Esophagus muscularis mucosa (tissue), 4 donors: ENCODE results near the gene CAMTA1. TPM values are rescaled to one million over a fixed set of nuclear protein-coding genes. Genes with fewer than 3 reads are reported as not detected.

ENCODE experiments used
- DNase-seq: peaks from one replicate; pipeline ENCODE4 v3.0.0-alpha.2; 2017; ENCODE audit errors: extremely low spot score
- H3K27ac ChIP-seq, 4 donors: fragments of 200-600 bp; sonication (generic); replicated peaks in 1 of 4; 1 replicate in 3 of 4; 2 replicates in 1 of 4; pipeline ENCODE4 v1.5.1; 2016 to 2019; ENCODE audit warnings: mild to moderate bottlenecking in 1 of 4
- H3K27me3 ChIP-seq, 4 donors: fragments of 200-600 bp; sonication (generic); one replicate each; pipeline versions ENCODE4 v1.5.1 to v1.6.0; 2016 to 2019
- H3K36me3 ChIP-seq, 4 donors: fragments of 200-600 bp; sonication (generic); one replicate each; pipeline ENCODE4 v1.5.1; 2016 to 2019
- H3K4me1 ChIP-seq, 4 donors: fragments of 200-600 bp; sonication (generic); one replicate each; pipeline ENCODE4 v1.5.1; 2016 to 2019
- H3K4me3 ChIP-seq, 4 donors: fragments of 200-600 bp; sonication (generic); 1 replicate in 2 of 4; 2 replicates in 2 of 4; pipeline ENCODE4 v1.5.1; 2016 to 2019; ENCODE audit warnings: mild to moderate bottlenecking in 4 of 4, moderate library complexity in 1 of 4
- H3K9me3 ChIP-seq, 4 donors: fragments of 200-600 bp; sonication (generic); 1 replicate in 3 of 4; 2 replicates in 1 of 4; pipeline ENCODE4 v1.5.1; 2016 to 2019
- EP300 ChIP-seq: sonication (generic); formaldehyde crosslinking; IDR thresholded peaks from one replicate; pipeline ENCODE4 v1.6.1; 2017; ENCODE audit warnings: antibody characterized with exemption
- POLR2A ChIP-seq: fragments of 450-650 bp; IDR thresholded peaks from one replicate; pipeline ENCODE4 v1.6.1; 2017; ENCODE audit warnings: antibody characterized with exemption, moderate library complexity, mild to moderate bottlenecking, low read depth
- POLR2AphosphoS5 ChIP-seq, 2 donors: sonication (generic); formaldehyde crosslinking; IDR thresholded peaks; one replicate each; pipeline ENCODE4 v1.6.1; 2017; ENCODE audit warnings: antibody characterized with exemption in 2 of 2
- WGBS: methylation state at CpG from one replicate; pipeline ENCODE4 v1.1.5; 2018; 5-methylcytosine and 5-hydroxymethylcytosine counted together
- intact Hi-C: fragments of 100-400 bp; cut with DNase I; formaldehyde crosslinking; loops from one replicate; pipeline ENCODE4 v1.15.1; 2023
- total RNA-seq, 4 donors: library from RNA; depleted of rRNA; stranded (reverse); fragments of >200 nt; gene quantifications; one replicate each; pipeline versions ENCODE4 v1.1.0 to v1.2.1, GENCODE V29; 2016
- TF ChIP-seq, protein P1 (sequence below), 3 experiments: fragments of 200-600 bp in 2 of 3; fragments of 450-650 bp in 1 of 3; sonication (generic) in 2 of 3; IDR thresholded peaks; one replicate each; pipeline ENCODE4 v1.5.1; 2017 to 2019; ENCODE audit warnings: antibody characterized with exemption in 3 of 3, mild to moderate bottlenecking in 2 of 3, moderate library complexity in 1 of 3

Gene CAMTA1
- total RNA-seq, 4 donors from 2014 or later, result 109 to 226 (median 139) TPM

DNA sequence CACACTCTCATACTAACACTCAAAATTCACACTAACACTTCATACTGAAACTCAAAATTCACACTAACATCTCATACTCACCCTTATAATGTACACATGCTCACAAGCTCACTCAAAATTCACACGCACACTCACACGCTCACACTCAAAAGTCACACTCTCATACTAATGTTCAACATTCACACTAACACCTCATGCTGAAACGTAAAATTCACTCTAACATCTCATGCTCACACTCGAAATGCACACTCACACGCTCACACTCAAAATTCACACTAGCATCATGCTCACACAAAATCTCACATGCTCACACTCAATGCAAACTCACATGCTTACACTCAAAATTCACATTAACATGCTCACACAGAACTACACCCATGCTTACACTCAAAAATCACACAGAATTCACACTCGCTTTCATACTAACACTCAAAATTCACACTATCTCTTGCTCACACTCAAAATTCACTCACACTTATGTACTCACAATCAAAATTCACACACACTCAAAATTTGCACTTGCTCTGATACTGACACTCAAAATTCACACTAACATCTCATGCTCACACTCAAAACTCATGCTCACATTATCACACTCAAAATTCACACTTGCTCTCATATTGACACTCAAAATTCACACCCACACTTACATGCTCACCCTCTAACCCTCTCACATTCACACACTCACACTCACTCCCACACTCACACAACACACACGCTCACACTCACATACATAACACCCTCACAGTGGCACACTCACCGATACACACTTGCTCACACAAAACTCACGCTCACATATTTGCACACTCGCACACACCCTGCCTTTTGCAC, 721.4 kb downstream of the CAMTA1 start:
- intact Hi-C loops, result no loop called here
- H3K36me3 ChIP-seq, result no peaks in the 10 kb centered on the region
- no peak overlapping the region for H3K27ac ChIP-seq
- TF ChIP-seq EP300, result no peak
- TF ChIP-seq, protein P1, sequence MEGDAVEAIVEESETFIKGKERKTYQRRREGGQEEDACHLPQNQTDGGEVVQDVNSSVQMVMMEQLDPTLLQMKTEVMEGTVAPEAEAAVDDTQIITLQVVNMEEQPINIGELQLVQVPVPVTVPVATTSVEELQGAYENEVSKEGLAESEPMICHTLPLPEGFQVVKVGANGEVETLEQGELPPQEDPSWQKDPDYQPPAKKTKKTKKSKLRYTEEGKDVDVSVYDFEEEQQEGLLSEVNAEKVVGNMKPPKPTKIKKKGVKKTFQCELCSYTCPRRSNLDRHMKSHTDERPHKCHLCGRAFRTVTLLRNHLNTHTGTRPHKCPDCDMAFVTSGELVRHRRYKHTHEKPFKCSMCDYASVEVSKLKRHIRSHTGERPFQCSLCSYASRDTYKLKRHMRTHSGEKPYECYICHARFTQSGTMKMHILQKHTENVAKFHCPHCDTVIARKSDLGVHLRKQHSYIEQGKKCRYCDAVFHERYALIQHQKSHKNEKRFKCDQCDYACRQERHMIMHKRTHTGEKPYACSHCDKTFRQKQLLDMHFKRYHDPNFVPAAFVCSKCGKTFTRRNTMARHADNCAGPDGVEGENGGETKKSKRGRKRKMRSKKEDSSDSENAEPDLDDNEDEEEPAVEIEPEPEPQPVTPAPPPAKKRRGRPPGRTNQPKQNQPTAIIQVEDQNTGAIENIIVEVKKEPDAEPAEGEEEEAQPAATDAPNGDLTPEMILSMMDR (IDR thresholded peaks at IDR 0.05), result no peak
- TF ChIP-seq POLR2AphosphoS5 (IDR thresholded peaks at IDR 0.05), result no peak
- TF ChIP-seq POLR2A, result no peak
- no peak overlapping the region for H3K4me3 ChIP-seq
- no peaks in the 10 kb centered on the region for H3K9me3 ChIP-seq
- no peak for DNase-seq
- 90% methylated on average over 10 of the region's 10 CpGs for WGBS
- peaks cover 8 to 22% (median 19%) of the 10 kb centered on the region in 4 donors for H3K4me1 ChIP-seq
- H3K27me3 ChIP-seq, result no peaks in the 10 kb centered on the region

DNA sequence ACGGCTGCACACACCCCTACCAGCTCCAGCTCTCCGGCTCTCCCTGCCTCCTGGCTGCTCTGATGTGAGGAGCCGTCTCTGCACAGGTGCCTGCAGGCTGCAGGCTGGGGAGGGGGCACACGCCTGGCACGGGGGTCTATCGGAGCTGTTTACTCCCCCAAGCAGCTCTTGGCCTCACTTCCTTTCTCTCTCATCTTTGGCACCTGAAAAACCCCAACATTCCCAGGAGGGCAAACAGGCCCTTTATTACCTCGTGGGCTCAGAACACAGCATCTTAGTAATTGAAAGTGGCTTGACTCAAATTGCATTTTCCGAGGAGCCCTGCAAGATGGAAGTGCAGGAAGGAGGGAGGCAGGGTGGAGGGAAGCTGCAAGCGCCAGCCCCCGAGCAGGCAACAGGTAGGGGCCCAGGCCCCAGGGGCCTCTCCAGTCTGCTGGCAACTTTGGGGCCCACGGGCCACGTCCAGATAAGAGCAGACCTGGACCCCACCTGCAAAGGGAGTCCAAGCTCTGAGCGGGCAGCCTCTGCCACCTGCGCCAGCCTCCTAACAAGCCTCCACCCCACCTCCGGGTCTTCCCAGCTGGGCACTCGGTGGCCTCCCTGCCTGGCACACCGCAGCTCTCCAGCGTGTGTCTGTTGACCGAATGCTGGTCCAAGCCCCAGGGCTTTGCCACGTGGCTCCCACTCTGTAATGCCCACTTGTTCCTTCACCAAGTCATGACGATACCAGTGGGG, 722.2 kb downstream of the CAMTA1 start:
- no peak for DNase-seq
- H3K27ac ChIP-seq, result no peak overlapping the region
- no peaks in the 10 kb centered on the region for H3K9me3 ChIP-seq
- H3K27me3 ChIP-seq, result no peaks in the 10 kb centered on the region
- intact Hi-C loops, result no loop called here
- H3K36me3 ChIP-seq, result no peaks in the 10 kb centered on the region
- H3K4me3 ChIP-seq, result no peak overlapping the region
- TF ChIP-seq, protein P1 (IDR thresholded peaks at IDR 0.05), result no peak
- TF ChIP-seq EP300 (no peak), POLR2AphosphoS5 (IDR thresholded peaks at IDR 0.05) (no peak), POLR2A (no peak)
- WGBS, result 90% methylated on average over 21 of the region's 21 CpGs
- peaks cover 8 to 22% (median 19%) of the 10 kb centered on the region in 4 donors for H3K4me1 ChIP-seq

DNA sequence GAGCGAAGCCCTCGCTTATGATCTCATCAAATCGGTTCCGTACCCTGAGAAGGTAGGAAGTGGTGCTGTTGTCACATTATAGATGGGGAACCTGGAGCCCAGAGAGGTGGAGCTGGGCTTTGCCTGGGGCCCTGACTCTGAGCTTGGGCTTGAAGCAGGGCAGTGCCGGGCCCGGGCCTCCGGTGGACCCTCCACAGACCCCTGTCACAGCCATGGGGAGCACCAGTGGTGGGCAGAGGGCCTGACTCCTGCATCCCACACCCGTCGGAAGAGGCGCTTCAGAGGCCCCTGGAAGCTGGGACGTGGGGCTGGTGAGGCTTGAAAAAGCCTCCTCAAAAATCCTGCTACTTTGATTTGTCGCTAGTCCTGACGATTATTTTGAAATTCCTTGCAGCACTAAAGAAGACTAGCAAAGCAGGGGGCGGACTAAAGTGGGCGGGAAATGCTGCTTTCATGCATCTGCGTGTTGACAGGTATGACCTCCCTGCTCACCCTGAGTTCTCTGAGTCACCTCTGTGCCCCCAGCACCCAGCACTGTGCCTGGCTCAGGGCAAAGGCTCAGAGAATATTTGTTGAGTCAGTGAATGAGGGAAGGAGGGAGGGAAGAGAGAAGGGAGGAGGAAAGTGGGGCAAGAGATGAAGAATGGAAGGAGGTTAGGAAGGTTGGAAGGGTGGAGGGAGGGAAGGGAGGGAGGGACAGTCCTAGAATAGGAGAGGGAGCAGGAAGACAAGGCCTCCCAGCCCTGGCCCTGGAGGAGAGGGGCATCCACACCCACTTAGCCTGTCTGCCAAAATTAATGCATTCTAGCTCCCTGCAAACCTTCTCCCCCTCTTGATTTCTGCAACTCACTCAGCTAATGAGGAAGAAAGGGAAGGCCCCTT, 723.0 kb downstream of the CAMTA1 start:
- Histone ChIP-seq H3K4me1 (peaks cover 8 to 22% (median 19%) of the 10 kb centered on the region in 4 donors), H3K36me3 (no peaks in the 10 kb centered on the region), H3K27me3 (no peaks in the 10 kb centered on the region), H3K4me3 (no peak overlapping the region), H3K27ac (peak overlapping the region in 2 of 4 donors; percentile 22 to 47), H3K9me3 (no peaks in the 10 kb centered on the region)
- WGBS, result 87% methylated on average over 15 of the region's 16 CpGs
- no peak for TF ChIP-seq EP300
- TF ChIP-seq POLR2A, result no peak
- TF ChIP-seq POLR2AphosphoS5 (IDR thresholded peaks at IDR 0.05), result no peak
- TF ChIP-seq, protein P1 (IDR thresholded peaks at IDR 0.05), result no peak
- intact Hi-C loops, result no loop called here
- DNase-seq, result no peak

DNA sequence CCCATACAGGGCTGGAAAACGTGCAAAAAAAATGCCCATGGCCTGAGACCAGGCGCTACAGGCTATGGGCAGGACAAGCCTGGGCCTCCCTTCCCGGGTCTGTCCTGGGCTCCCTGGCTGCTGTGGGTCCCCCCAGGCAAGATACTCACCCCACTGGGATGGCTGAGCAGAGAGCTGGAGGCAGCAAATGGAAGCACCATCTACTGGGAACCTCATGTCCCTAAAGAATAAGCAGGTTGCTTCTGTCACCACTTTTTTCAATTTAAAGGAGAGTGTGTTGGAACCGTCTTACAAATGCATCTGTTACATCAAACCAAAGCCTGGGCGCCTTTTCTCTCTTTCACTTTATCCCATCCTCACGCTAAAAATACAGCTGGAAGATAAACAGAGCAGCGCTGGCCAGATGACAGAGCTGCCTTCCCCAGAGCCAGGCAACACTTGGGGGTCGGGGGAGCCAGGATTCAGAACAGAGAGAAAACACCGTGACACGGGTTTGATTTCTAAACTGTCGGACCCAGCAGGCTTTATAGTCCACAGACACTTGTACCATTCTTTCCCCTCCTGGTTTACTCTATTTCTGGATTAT, 723.8 kb downstream of the CAMTA1 start:
- peaks cover 8 to 22% (median 19%) of the 10 kb centered on the region in 4 donors for H3K4me1 ChIP-seq
- intact Hi-C loops, result no loop called here
- no peak for DNase-seq
- 23% methylated on average over 11 of the region's 11 CpGs for WGBS
- TF ChIP-seq POLR2AphosphoS5 (IDR thresholded peaks at IDR 0.05) (no peak), EP300 (no peak), POLR2A (no peak)
- TF ChIP-seq, protein P1 (IDR thresholded peaks at IDR 0.05), result no peak
- H3K9me3 ChIP-seq, result no peaks in the 10 kb centered on the region
- no peaks in the 10 kb centered on the region for H3K27me3 ChIP-seq
- no peak overlapping the region for H3K4me3 ChIP-seq
- peak overlapping the region in 2 of 4 donors; percentile 22 to 47 for H3K27ac ChIP-seq
- H3K36me3 ChIP-seq, result no peaks in the 10 kb centered on the region
